ENCODE measurements around the gene ELMO1. TPM values are rescaled to one million over a fixed set of nuclear protein-coding genes. Genes with fewer than 3 reads are reported as not detected.
A peak's percentile ranks its signal among the peaks of the same experiment; 100 is the strongest.

ELMO1 gene
- polyA plus RNA-seq, 2 of the 4 experiments (the other 2 are of a cell fraction), result 2.3 to 6.1 TPM

- no peak overlapping the region for H3K4me3 ChIP-seq
- no peak for ATAC-seq
- CTCF ChIA-PET, result interaction anchor here (0.6 to 1.4 kb wide), 2 partner anchors 52 to 207 kb away, joined by 3 to 5 read pairs; no protein-coding TSS in a partner anchor
- peaks cover 8% of the 10 kb centered on the region; the same call in 2 of the 3 replicates for H3K4me1 ChIP-seq
- FAIRE-seq, result no peak
- H3K27ac ChIP-seq, result no peak overlapping the region
- WGBS (ENCODE audit: missing lambda C conversion rate), result 56% methylated on average over 5 of the region's 5 CpGs
- peak overlapping the region; percentile 13; the same call in 1 of the 3 replicates for H3K4me2 ChIP-seq
- TF ChIP-seq CHD2 (IDR thresholded peaks at IDR 0.05; ENCODE audit: low read length, partially characterized antibody) (no peak), MAFK (IDR thresholded peaks at IDR 0.05; ENCODE audit: partially characterized antibody) (no peak), USF2 (IDR thresholded peaks at IDR 0.05) (no peak), HEYL (CRISPR knock-in tag; IDR thresholded peaks at IDR 0.05) (no peak), RNF2 (IDR thresholded peaks at IDR 0.05; ENCODE audit: borderline replicate concordance, low read depth) (no peak)
- H3K9me3 ChIP-seq, result no peaks in the 10 kb centered on the region
- no peak for DNase-seq (ENCODE audit: low read depth in 1 of 2, low spot score in 1 of 2)
- POLR2A ChIA-PET, result no interaction called here
Observed at GRCh38 chr7:37287131-37287855, 161.4 kb downstream of the ELMO1 start.

- TF ChIP-seq JUNB (IDR thresholded peaks at IDR 0.05) (no peak), RFX5 (IDR thresholded peaks at IDR 0.05) (no peak), USF2 (IDR thresholded peaks at IDR 0.05) (no peak), TFCP2L1 (CRISPR knock-in tag; IDR thresholded peaks at IDR 0.05) (no peak), RAD21 (conservative IDR thresholded peaks at IDR 0.05 in 1 of 2, IDR thresholded peaks at IDR 0.05 in 1 of 2) (no peak), CEBPB (IDR thresholded peaks at IDR 0.05) (no peak), ZSCAN20 (CRISPR knock-in tag; IDR thresholded peaks at IDR 0.05) (no peak), EHF (CRISPR knock-in tag; IDR thresholded peaks at IDR 0.05) (no peak), GATA3 (IDR thresholded peaks at IDR 0.05; ENCODE audit: borderline replicate concordance) (no peak), HOXB13 (CRISPR knock-in tag; IDR thresholded peaks at IDR 0.05; ENCODE audit: low read depth) (no peak), RCOR1 (IDR thresholded peaks at IDR 0.05; ENCODE audit: low read depth, low read length) (no peak), RARB (CRISPR knock-in tag; IDR thresholded peaks at IDR 0.05) (no peak)
- no peak for ATAC-seq
Observed at GRCh38 chr7:37286454-37286832, 162.2 kb downstream of the ELMO1 start.

GRCh38 chr7:37285706-37286453, 162.8 kb downstream of the ELMO1 start:
- no peak for ATAC-seq
- Histone ChIP-seq H3K9me3 (no peaks in the 10 kb centered on the region), H3K4me1 (peaks cover 8% of the 10 kb centered on the region; the same call in 2 of the 3 replicates), H3K4me2 (no peak overlapping the region), H3K27ac (no peak overlapping the region), H3K4me3 (no peak overlapping the region)
- TF ChIP-seq BHLHE40 (IDR thresholded peaks at IDR 0.05; ENCODE audit: low read depth, low read length), result no peak
- no peak for TF ChIP-seq HEYL (CRISPR knock-in tag; IDR thresholded peaks at IDR 0.05)
- TF ChIP-seq MAX (IDR thresholded peaks at IDR 0.05), result no peak
- TF ChIP-seq HMGXB4 (CRISPR knock-in tag; IDR thresholded peaks at IDR 0.05; ENCODE audit: borderline replicate concordance), result no peak
- no peak for TF ChIP-seq ZC3H11A (IDR thresholded peaks at IDR 0.05)
- TF ChIP-seq CTCF (IDR thresholded peaks at IDR 0.05), result no peak
- TF ChIP-seq EP300 (IDR thresholded peaks at IDR 0.05), result no peak
- CTCF ChIA-PET, result interaction anchor here (0.6 to 2.2 kb wide), 3 partner anchors 10 to 1212 kb away, joined by 3 to 10 read pairs (median 6); no protein-coding TSS in a partner anchor
- POLR2A ChIA-PET, result no interaction called here
- 73% methylated on average over 5 of the region's 5 CpGs for WGBS (ENCODE audit: missing lambda C conversion rate)
- no peak for FAIRE-seq
- DNase-seq (ENCODE audit: low read depth in 1 of 2, low spot score in 1 of 2), result no peak

More at GRCh38 chr7:37286454-37286832, 162.2 kb downstream of the ELMO1 start:
- Histone ChIP-seq H3K4me3 (no peak overlapping the region), H3K4me1 (peaks cover 8% of the 10 kb centered on the region; the same call in 2 of the 3 replicates), H3K4me2 (no peak overlapping the region), H3K27ac (no peak overlapping the region), H3K9me3 (no peaks in the 10 kb centered on the region)
- FAIRE-seq (no peak), DNase-seq (ENCODE audit: low read depth in 1 of 2, low spot score in 1 of 2) (no peak)
- POLR2A ChIA-PET, result no interaction called here
- CTCF ChIA-PET, result no interaction called here
- 50% methylated on average over 2 of the region's 2 CpGs for WGBS (ENCODE audit: missing lambda C conversion rate)

Data from A549 (cell line).